Measurements from ENCODE around the gene CLEC4M.
"Not testable (repeated sequence)": the region's sequence is repeated elsewhere in the genome, so short reads cannot be mapped to it uniquely, and the experiment has no call there.

The CLEC4M gene

DNA sequence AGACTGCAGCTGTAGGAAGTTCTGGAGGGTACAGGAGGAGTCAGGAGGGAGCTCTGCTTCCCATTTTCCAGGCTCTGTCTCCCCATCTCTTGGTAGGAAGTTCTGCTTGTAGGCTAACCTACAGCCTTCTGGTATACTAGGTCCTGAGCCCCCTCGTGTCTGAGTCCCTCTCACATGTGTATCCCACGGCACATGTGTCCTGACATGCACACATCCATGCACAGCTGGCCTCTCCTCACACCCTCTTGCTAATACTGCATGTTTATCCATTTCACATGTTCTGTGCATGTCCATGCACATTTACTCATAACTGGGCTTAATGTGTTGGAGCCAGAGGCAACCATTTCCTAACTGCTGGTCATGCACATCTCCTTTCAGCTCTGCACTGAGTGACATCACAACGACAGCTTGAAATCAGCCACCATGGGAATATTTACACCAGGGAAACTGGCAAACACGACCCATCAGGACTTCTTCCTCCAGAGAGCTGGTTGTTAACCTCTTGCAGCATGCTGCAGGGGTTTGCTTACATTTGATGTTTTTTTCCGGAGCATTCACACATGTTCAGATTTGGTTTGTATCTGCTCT, 18.8 kb upstream of the CLEC4M start:
- TF ChIP-seq, protein P1, sequence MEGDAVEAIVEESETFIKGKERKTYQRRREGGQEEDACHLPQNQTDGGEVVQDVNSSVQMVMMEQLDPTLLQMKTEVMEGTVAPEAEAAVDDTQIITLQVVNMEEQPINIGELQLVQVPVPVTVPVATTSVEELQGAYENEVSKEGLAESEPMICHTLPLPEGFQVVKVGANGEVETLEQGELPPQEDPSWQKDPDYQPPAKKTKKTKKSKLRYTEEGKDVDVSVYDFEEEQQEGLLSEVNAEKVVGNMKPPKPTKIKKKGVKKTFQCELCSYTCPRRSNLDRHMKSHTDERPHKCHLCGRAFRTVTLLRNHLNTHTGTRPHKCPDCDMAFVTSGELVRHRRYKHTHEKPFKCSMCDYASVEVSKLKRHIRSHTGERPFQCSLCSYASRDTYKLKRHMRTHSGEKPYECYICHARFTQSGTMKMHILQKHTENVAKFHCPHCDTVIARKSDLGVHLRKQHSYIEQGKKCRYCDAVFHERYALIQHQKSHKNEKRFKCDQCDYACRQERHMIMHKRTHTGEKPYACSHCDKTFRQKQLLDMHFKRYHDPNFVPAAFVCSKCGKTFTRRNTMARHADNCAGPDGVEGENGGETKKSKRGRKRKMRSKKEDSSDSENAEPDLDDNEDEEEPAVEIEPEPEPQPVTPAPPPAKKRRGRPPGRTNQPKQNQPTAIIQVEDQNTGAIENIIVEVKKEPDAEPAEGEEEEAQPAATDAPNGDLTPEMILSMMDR (IDR thresholded peaks at IDR 0.05; ENCODE audit: control extremely low read depth, extremely low read depth, low read depth, missing control alignments): no peak
- POLR2A ChIA-PET: no interaction called here
- no peak for DNase-seq (ENCODE audit: extremely low spot score)
- CTCF ChIA-PET: interaction anchor here (0.9 to 1.7 kb wide), 2 partner anchors 31 to 63 kb away, joined by 3 to 5 read pairs; partner anchors contain the start of gene TRAPPC5

DNA sequence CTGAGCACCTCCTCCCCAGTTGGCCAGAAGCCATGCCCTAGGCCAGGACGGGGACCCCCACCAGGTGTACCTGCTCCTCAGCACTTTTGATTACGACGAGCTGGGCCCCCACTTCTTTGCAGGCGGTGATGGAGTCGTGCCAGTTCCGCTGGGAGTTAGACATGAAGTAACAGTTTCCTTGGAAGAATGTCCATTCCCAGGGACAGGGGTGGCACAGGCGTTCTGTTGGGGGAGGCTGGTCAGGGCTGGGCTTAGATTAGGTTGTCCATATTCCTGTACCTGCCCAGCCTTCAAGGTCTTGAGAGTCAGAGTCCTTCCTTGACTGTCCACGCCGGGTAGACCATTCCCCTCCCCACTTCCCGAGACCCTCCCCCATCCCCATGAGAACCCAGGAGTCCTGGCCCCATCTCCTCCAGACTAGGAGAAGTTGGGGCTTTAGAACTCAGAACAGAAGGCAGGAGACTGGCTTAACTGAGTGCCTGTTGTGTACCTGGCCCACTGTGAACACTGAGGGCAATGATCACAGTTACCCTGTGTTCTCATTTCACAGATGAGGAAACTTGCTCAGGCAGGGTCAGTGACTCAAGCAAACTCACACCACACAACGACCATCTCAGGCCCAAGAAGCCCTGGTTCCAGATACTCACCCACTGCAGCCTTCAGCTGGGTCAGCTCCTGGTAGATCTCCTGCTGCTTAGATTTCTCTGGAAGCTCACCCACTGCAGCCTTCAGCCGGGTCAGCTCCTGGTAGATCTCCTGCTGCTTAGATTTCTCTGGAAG, 18.0 kb upstream of the CLEC4M start:
- CTCF ChIA-PET: interaction anchor here (0.9 to 1.7 kb wide), 3 partner anchors 32 to 64 kb away, joined by 3 to 5 read pairs (median 4); partner anchors contain the start of gene TRAPPC5
- TF ChIP-seq, protein P1 (IDR thresholded peaks at IDR 0.05; ENCODE audit: control extremely low read depth, extremely low read depth, low read depth, missing control alignments): no peak
- POLR2A ChIA-PET: no interaction called here
- DNase-seq (ENCODE audit: extremely low spot score): no peak

DNA sequence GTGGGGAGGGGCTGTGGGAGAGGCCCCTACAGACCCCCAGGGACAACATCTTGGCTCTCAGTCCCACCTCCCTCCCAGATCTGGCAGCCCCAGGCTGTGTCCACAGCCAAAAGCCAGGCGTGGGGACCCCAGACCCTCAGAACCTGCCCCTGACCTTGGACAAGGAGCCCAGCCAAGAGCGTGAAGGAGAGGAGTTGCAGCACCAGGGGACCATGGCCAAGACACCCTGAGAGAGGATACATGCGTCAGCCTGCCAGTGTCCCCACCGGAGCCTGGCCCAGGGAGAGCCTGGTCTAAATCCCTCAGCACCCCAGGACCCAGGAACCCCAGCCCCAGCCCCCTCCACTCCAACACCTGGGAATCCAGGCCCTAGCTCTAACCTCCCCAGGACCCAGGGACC, 16.7 kb upstream of the CLEC4M start:
- DNase-seq (ENCODE audit: extremely low spot score); POLR2A ChIA-PET: not testable (repeated sequence)
- CTCF ChIA-PET: interaction anchor here (1.1 to 2.1 kb wide), 4 partner anchors 8 to 65 kb away, joined by 3 to 5 read pairs (median 4); partner anchors contain the start of gene TRAPPC5

DNA sequence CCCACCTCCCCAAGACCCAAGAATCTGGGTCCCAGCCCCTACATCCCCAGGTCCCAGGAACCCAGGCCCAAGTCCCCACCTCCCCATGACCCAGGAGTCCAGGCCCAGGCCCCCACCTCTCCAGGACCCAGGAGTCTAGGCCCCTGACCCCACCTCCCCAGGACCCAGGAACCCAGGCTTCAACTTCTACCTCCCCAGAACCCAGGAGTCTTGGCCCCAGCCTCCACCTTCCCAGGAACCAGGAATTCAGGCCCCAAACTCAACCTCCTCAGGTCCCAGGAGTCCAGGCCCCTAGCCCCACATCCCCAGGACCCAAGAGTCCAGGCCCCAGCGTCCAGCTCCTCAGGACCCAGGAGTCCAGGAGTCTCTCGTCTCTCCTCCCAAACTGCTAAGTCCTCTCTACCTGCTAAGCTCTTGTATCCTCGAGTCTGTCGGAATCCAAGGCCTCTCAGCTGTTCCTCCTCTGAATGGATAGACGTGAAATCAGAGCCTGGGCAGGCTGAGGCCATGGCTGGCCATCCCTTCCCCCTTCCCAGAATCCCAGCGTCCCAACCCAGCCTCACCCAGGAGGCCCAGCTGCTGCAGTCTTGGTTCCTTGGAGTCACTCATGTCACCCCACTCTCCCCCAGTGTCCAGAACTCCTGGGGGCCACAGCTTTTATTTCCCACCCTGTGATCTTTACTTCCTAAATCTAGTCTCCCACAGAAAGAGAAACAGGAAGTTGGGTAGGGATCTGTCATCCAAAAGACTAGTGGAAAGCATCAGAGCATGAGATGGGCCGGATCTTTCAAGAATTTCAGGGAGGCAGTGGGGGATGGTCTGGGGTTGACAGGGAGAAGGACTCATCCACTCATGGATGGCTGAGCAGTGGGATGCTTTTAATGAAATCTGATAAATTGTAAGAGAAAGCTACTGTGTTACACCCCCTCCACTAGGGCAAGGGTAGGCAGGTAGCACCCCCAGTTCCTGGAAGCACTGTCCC, 15.8 kb upstream of the CLEC4M start, which contains the start of gene CD209:
Gene CD209, minus strand, starts transcription at position 632 of the 982 bp plus-strand sequence. Its CDS starts 23 bp downstream, at position 609.
- TF ChIP-seq, protein P1 (IDR thresholded peaks at IDR 0.05; ENCODE audit: control extremely low read depth, extremely low read depth, low read depth, missing control alignments): no peak
- POLR2A ChIA-PET: no interaction called here
- no peak for DNase-seq (ENCODE audit: extremely low spot score)
- CTCF ChIA-PET: interaction anchor here (0.8 to 2.1 kb wide), 6 partner anchors 9 to 179 kb away, joined by 3 to 5 read pairs (median 4); partner anchors contain the start of gene TRAPPC5

DNA sequence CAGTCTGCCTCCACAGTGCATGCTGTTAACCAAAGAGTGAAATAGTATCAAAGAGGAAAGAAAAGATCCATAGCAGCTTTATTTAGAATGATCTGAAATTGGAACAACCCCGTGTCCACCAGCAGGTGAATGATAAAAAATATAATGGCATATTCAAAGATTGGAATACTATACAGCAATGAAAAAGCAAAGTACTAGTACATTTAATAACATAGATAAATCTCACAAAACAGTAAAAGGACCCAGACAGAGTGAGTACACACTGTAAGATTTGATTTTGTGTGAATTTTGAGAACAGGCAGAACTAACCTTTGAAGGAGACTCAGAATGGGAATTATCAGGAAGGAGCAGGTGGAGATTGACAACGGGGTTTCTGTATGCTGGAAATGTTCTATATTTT, 14.9 kb upstream of the CLEC4M start:
- TF ChIP-seq, protein P1 (IDR thresholded peaks at IDR 0.05; ENCODE audit: control extremely low read depth, extremely low read depth, low read depth, missing control alignments): no peak
- ChIA-PET CTCF (interaction anchor here (1.1 to 2.1 kb wide), 3 partner anchors 10 to 180 kb away, joined by 3 to 4 read pairs (median 4); partner anchors contain the start of gene TRAPPC5), POLR2A (no interaction called here)
- no peak for DNase-seq (ENCODE audit: extremely low spot score)

DNA sequence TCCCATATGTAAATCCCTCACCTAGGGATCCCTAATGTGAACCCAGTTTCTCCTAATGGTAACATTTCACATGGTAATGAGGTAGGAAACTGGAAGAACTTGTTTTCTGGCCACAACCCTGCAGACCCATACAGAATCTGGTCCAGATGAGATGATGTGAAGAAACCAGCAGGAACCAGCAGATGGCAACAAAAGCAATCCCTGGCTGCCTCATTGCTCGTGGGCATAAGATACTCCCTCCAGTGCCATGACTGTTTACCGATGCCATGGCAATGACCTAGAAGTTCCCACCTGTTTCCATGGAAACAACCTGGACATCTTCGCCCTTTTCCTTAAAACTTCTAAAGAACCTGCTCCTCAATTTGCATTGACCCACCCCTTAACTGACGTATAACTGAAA, 14.3 kb upstream of the CLEC4M start:
- CTCF ChIA-PET: no interaction called here
- TF ChIP-seq, protein P1 (IDR thresholded peaks at IDR 0.05; ENCODE audit: control extremely low read depth, extremely low read depth, low read depth, missing control alignments): no peak
- POLR2A ChIA-PET: no interaction called here
- DNase-seq (ENCODE audit: extremely low spot score): no peak

Data from GM10248 (cell line).